K562 (cell line): ENCODE results near the gene KCNQ5. TPM values are rescaled to one million over a fixed set of nuclear protein-coding genes. Genes with fewer than 3 reads are reported as not detected.

Source experiments
- ARID4B ChIP-seq: sonication (generic); formaldehyde crosslinking; IDR thresholded peaks from 2 replicates; pipeline ENCODE4 v1.8.0; 2022; ENCODE audit warnings: mild to moderate bottlenecking, missing genetic modification reagents
- BCOR ChIP-seq: fragments of 450-650 bp; IDR thresholded peaks from 2 replicates; pipeline ENCODE4 v1.6.1; 2016
- FOXM1 ChIP-seq, 2 experiments: fragments of 450-650 bp in 1 of 2; sonication (generic) in 1 of 2; formaldehyde crosslinking in 1 of 2; IDR thresholded peaks; 2 replicates each; pipeline versions ENCODE4 v1.6.1 to v1.9.0; 2017 to 2022; ENCODE audit warnings: low read depth in 2 of 2, mild to moderate bottlenecking in 2 of 2, missing genetic modification reagents in 1 of 2, moderate library complexity in 1 of 2
- PRMT5 ChIP-seq: sonication (generic); formaldehyde crosslinking; IDR thresholded peaks from 2 replicates; pipeline ENCODE4 v1.5.0; 2020; ENCODE audit warnings: missing genetic modification reagents
- ZHX1 ChIP-seq: fragments of 150-350 bp; conservative IDR thresholded peaks from 2 replicates; pipeline ENCODE4 v1.6.1; 2014; ENCODE audit warnings: low read length
- ZNF57 ChIP-seq: fragments of 450-650 bp; formaldehyde crosslinking; IDR thresholded peaks from 2 replicates; pipeline ENCODE4 v1.4.0; 2020; ENCODE audit warnings: mild to moderate bottlenecking, moderate library complexity
- polyA plus RNA-seq, 8 experiments: library from polyadenylated mRNA; depleted of rRNA in 4 of 8; stranded (reverse) in 5 of 8; unstranded in 3 of 8; fragments of >200 nt; fragmentation: Nextera tagmentation in 2 of 8; fragmentation: Illumina TruSeq in 1 of 8; extraction: Ambion mirVana in 2 of 8; extraction: Trizol in 1 of 8; gene quantifications; 2 replicates each; pipeline versions ENCODE4 v1.2.1 to v1.2.3, GENCODE V29; 2011 to 2014; ENCODE audit warnings: inconsistent platforms in 1 of 8, missing spikeins in 1 of 8
- total RNA-seq, 7 experiments: library from RNA; depleted of rRNA in 6 of 7; stranded (reverse); fragments of >200 nt in 6 of 7; fragmentation: Illumina TruSeq in 2 of 7; extraction: Trizol in 2 of 7; gene quantifications; 2 replicates each; pipeline versions ENCODE4 v1.2.1 to v1.2.3, GENCODE V29; 2011 to 2021; ENCODE audit warnings: low replicate concordance in 1 of 7

The KCNQ5 gene
- total and polyA plus RNA-seq, 9 of the 15 experiments (the other 6 are each of a cell fraction or from before 2014, with no cell fraction given): 0.31 to 5.9 (median 2.6) TPM

GRCh38 chr6:72894091-72894490, 272.2 kb downstream of the KCNQ5 start (continued):
- TF ChIP-seq ARID4B (CRISPR knock-in tag) (no peak), FOXM1 (IDR thresholded peaks at IDR 0.05; ENCODE audit: low read depth) (no peak), FOXM1 (CRISPR knock-in tag; IDR thresholded peaks at IDR 0.05; ENCODE audit: low read depth) (no peak), ZNF57 (CRISPR knock-in tag) (no peak), BCOR (no peak), ZHX1 (no peak), PRMT5 (CRISPR knock-in tag) (no peak)
- TF ChIP-seq, all 486 proteins: peak for 0
